Tibial nerve (tissue), 3 donors: Measurements from ENCODE around the gene SCPEP1.

Source experiments
- CTCF ChIP-seq, 5 experiments: fragments of 200-600 bp in 3 of 5; fragments of 450-650 bp in 2 of 5; sonication (generic) in 3 of 5; IDR thresholded peaks; one replicate each; pipeline ENCODE4 v1.5.1; 2016 to 2019; ENCODE audit warnings: antibody characterized with exemption in 5 of 5, mild to moderate bottlenecking in 3 of 5, moderate library complexity in 2 of 5
- POLR2A ChIP-seq, 2 donors: fragments of 450-650 bp; IDR thresholded peaks; one replicate each; pipeline ENCODE4 v1.6.1; 2017; ENCODE audit warnings: antibody characterized with exemption in 2 of 2, mild to moderate bottlenecking in 2 of 2, moderate library complexity in 2 of 2

GRCh38 chr17:56970974-56971373 lies 7.0 kb upstream of the SCPEP1 start:
- TF ChIP-seq POLR2A (IDR thresholded peaks at IDR 0.05), result no peak
- TF ChIP-seq CTCF (IDR thresholded peaks at IDR 0.05), result no peak
